ENCODE results near the gene DHRS2.
"Not testable (repeated sequence)": the region's sequence is repeated elsewhere in the genome, so short reads cannot be mapped to it uniquely, and the experiment has no call there.

DHRS2 gene, protein sequence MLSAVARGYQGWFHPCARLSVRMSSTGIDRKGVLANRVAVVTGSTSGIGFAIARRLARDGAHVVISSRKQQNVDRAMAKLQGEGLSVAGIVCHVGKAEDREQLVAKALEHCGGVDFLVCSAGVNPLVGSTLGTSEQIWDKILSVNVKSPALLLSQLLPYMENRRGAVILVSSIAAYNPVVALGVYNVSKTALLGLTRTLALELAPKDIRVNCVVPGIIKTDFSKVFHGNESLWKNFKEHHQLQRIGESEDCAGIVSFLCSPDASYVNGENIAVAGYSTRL

DNA sequence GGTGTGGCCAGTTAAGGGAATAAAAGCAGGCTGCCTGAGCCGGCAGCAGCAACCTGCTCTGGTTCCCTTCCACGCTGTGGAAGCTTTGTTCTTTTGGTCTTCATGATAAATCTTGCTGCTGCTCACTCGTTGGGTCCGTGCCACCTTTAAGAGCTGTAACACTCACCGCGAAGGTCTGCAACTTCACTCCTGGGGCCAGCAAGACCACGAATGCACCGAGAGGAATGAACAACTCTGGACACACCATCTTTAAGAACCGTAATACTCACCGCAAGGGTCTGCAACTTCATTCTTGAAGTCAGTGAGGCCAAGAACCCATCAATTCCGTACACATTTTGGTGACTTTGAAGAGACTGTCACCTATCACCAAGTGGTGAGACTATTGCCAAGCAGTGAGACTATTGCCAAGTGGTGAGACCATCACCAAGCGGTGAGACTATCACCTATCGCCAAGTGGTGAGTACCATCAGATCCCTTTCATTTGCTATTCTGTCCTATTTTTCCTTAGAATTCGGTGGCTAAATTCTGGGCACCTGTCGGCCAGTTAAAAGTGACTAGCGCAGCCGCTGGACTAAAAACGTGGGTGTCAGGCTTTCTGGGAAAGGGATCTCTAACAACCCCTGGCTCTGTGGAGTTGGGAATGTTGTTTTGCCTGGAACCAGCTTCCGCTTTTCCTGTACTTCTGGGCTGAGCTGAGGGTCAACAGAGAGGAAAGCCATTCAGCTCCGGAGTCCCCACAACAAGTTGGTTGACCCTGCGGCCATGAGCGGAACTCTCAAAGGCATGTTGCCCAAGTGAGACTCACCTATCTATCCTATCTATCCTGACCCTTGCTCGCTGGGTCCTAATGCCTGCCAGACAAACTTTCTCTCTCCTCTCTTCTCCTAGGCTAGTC lies at the start of gene DHRS2:
TSS of gene DHRS2 (plus strand) at position 48 of the 895 bp plus-strand sequence. CDS start 2,501 bp downstream, outside the sequence.
- DNase-seq (ENCODE audit: low spot score): no peak
- TF ChIP-seq, protein P1, sequence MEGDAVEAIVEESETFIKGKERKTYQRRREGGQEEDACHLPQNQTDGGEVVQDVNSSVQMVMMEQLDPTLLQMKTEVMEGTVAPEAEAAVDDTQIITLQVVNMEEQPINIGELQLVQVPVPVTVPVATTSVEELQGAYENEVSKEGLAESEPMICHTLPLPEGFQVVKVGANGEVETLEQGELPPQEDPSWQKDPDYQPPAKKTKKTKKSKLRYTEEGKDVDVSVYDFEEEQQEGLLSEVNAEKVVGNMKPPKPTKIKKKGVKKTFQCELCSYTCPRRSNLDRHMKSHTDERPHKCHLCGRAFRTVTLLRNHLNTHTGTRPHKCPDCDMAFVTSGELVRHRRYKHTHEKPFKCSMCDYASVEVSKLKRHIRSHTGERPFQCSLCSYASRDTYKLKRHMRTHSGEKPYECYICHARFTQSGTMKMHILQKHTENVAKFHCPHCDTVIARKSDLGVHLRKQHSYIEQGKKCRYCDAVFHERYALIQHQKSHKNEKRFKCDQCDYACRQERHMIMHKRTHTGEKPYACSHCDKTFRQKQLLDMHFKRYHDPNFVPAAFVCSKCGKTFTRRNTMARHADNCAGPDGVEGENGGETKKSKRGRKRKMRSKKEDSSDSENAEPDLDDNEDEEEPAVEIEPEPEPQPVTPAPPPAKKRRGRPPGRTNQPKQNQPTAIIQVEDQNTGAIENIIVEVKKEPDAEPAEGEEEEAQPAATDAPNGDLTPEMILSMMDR (IDR thresholded peaks at IDR 0.05; ENCODE audit: extremely low read depth, missing control alignments): no peak

DNA sequence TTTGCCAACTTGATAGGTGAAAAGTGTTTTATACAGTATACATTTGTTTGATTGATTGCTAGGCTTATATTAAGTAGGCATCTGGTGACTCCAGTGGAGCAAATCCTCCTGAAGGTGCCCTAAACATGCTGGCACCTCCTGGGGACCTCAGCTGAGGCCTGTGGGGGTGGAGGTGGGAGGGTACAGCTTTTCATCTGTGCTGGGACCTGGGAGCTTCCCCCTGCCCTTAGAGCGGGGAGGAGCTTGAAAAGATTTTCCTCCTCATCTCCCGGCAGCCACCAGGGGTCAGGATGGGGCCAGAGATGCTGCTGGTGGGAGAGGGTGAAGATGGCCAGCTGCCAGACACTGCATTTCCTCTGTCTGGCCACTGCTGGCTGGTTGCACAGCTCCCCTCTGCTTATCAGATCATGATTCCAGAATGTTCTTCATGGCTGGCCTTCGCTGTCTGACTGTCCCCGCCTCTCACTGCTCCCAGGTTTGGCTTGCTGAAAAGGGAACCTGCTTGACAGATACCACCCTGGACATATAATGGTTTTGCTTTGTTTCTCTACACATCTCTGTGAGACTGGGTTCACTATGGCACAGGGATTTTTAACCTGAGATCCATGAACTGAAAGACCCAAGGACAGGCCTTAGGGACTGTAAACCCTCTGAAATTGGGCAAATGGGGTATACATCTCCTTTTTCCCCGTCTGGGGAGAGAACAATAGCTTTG lies 47.1 kb upstream of the DHRS2 start:
- TF ChIP-seq, protein P1 (IDR thresholded peaks at IDR 0.05; ENCODE audit: extremely low read depth, missing control alignments): peak; percentile 52
- peak; percentile 92 for DNase-seq (ENCODE audit: low spot score)

DNA sequence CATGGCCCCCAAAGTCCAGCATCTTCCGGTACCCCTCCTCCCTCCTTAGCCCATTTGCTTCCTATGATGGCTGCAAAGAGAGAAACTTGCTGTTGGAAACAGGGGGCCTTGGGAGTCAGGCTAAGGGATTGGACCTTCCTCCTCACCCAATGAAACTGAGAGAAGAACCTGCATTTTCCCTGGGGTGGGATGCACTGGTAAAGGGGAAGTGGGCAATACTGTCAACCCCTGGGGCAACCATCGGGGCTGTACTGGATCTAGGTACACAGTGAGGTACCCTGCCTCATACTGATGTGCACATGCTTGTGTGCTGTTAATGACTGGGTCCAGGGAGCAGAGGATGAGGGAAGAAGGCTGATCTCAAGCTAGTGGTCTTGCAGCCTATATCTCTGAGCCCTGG lies 46.6 kb upstream of the DHRS2 start:
- TF ChIP-seq, protein P1 (IDR thresholded peaks at IDR 0.05; ENCODE audit: extremely low read depth, missing control alignments): no peak
- DNase-seq (ENCODE audit: low spot score): no peak

DNA sequence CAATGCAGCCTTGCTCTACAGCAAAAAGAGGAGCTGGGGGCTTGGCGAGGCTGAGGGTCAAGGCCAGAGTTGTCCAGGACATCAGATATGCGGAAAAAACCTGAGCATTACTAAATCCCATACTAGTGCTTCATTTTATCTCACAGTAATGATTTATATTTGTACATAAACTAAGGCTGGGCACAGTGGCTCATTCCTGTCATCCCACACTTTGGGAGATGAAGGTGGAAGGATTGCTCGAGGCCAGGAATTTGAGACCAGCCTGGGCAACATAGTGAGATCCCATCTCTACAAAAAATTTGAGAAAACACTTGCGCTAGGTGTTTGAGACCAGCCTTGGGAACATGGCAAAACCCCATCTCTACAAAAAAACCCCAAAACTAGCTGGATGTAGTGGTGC lies 46.0 kb upstream of the DHRS2 start:
- no peak for DNase-seq (ENCODE audit: low spot score)
- TF ChIP-seq, protein P1 (IDR thresholded peaks at IDR 0.05; ENCODE audit: extremely low read depth, missing control alignments): no peak

DNA sequence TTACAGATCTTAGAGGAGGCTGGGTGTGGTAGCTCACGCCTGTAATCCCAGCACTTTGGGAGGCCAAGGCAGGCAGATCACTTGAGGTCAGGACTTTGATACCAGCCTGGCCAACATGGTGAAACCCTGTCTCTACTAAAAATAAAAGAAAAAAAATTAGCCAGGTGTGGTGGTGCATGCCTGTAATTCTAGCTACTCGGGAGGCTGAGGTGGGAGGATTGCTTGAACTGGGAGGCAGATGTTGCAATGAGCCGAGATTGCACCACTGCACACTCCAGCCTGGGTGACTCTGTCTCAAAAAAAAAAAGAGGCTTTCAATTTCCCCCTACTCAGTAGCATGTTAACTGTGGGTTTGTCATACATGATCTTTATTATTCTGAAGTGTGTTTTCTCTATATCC lies 42.0 kb upstream of the DHRS2 start:
- DNase-seq (ENCODE audit: low spot score): not testable (repeated sequence)

DNA sequence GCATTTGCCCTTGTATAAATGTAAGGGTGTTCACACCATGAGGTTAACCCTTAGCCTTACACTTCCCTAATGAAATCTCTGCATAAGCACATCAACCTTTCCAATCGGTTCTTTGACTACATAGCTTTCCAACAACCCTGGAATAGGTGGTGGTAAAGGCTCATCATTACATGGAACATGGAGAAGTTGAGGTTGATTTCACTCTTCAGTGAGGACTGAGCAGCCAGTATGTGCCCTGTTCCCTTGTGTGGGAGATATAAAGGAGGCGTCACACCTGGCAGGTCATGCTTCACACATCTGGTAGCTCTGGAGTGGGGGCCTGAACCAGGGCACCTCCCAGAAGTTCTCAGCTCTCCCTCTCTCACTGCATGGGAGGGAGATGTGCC lies 35.8 kb upstream of the DHRS2 start:
- TF ChIP-seq, protein P1 (IDR thresholded peaks at IDR 0.05; ENCODE audit: extremely low read depth, missing control alignments): no peak

DNA sequence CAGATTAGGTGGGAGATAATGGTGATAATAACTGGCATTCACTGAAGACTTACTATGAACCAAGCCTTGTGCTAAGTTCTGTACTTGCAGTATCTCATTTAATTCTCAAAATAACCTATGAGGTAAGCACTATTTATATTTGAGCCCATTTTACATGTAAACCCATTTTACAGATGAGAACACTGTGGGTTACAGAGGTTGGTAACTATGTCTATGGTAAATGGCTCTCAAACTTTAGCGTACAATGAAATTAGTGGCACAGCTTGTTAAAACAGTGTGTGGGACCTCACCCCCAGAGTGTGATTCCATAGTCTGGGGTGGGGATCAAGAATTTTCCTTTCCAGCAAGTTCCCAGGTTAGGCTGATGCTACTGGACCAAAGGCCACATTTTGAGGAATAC lies 35.4 kb upstream of the DHRS2 start:
- no peak for DNase-seq (ENCODE audit: low spot score)
- TF ChIP-seq, protein P1 (IDR thresholded peaks at IDR 0.05; ENCODE audit: extremely low read depth, missing control alignments): no peak

More for the DNA sequence above, 35.8 kb upstream of the DHRS2 start:
- DNase-seq (ENCODE audit: low spot score): no peak

Data from GM20000 (cell line).